GM21825 (cell line): Measurements from ENCODE around the gene KLF5.
A peak's percentile ranks its signal among the peaks of the same experiment; 100 is the strongest.
"Not testable (repeated sequence)": the region's sequence is repeated elsewhere in the genome, so short reads cannot be mapped to it uniquely, and the experiment has no call there.

Experiments used
- ATAC-seq: cut with Tn5 transposase; IDR thresholded peaks from one replicate; pipeline ENCODE4 v1.9.1; 2021; ENCODE audit warnings: mild to moderate bottlenecking, moderate library complexity; ENCODE audit not compliant: unreplicated experiment

Gene KLF5

GRCh38 chr13:73058736-73059459 lies at the start of gene KLF5:
Gene KLF5, plus strand, starts transcription at chr13:73059005. Its CDS starts 323 bp downstream, at chr13:73059328.
- peak; percentile 98 for ATAC-seq

GRCh38 chr13:73011751-73012150 lies 47.1 kb upstream of the KLF5 start:
- no peak for ATAC-seq

GRCh38 chr13:73015805-73016204 lies 43.0 kb upstream of the KLF5 start:
- no peak for ATAC-seq

GRCh38 chr13:73018336-73018735 lies 40.5 kb upstream of the KLF5 start:
- no peak for ATAC-seq

- no peak for ATAC-seq
These were observed 33.4 kb upstream of the KLF5 start for GRCh38 chr13:73025217-73026012.

- no peak for ATAC-seq
These were observed 23.9 kb upstream of the KLF5 start for GRCh38 chr13:73034901-73035300.

GRCh38 chr13:73035660-73036059 lies 23.1 kb upstream of the KLF5 start:
- ATAC-seq, result no peak

GRCh38 chr13:73036566-73036965 lies 22.2 kb upstream of the KLF5 start:
- ATAC-seq, result no peak

- ATAC-seq, result no peak
These were observed 20.7 kb upstream of the KLF5 start for GRCh38 chr13:73038064-73038463.

- ATAC-seq, result no peak
These were observed 19.4 kb upstream of the KLF5 start for GRCh38 chr13:73039201-73040108.

GRCh38 chr13:73040484-73040883 lies 18.3 kb upstream of the KLF5 start:
- no peak for ATAC-seq

- ATAC-seq, result no peak
These were observed 17.7 kb upstream of the KLF5 start for GRCh38 chr13:73040968-73041596.

- ATAC-seq, result no peak
These were observed 13.8 kb upstream of the KLF5 start for GRCh38 chr13:73045031-73045430.

GRCh38 chr13:73048615-73049014 lies 10.2 kb upstream of the KLF5 start:
- not testable (repeated sequence) for ATAC-seq

GRCh38 chr13:73054712-73055111 lies 4.1 kb upstream of the KLF5 start:
- ATAC-seq, result no peak

- no peak for ATAC-seq
These were observed 2.8 kb upstream of the KLF5 start for GRCh38 chr13:73055813-73056564.

- ATAC-seq, result no peak
These were observed 2.2 kb upstream of the KLF5 start for GRCh38 chr13:73056565-73056962.

- no peak for ATAC-seq
These were observed 1.3 kb upstream of the KLF5 start for GRCh38 chr13:73057284-73058063.

- no peak for ATAC-seq
These were observed 816 bp upstream of the KLF5 start for GRCh38 chr13:73058064-73058313.

GRCh38 chr13:73058432-73058735 lies 421 bp upstream of the KLF5 start:
- ATAC-seq, result peak; percentile 19
